Neuron (in vitro differentiated cells): ENCODE results near the gene SGK2.
"Not testable (repeated sequence)": the region's sequence is repeated elsewhere in the genome, so short reads cannot be mapped to it uniquely, and the experiment has no call there.

Experiments used
- H2AFZ ChIP-seq: one replicate; pipeline ENCODE4 v1.6.1; 2013; ENCODE audit warnings: low read depth, mild to moderate bottlenecking, inconsistent platforms, low read length, moderate library complexity
- H3K27me3 ChIP-seq: one replicate; pipeline ENCODE4 v1.6.1; 2013; ENCODE audit warnings: low read length; ENCODE audit not compliant: insufficient read depth
- H3K36me3 ChIP-seq: one replicate; pipeline ENCODE4 v1.6.1; 2013; ENCODE audit warnings: low read length; ENCODE audit not compliant: insufficient read depth
- H3K4me1 ChIP-seq: one replicate; pipeline ENCODE4 v1.6.1; 2013; ENCODE audit warnings: low read length; ENCODE audit not compliant: insufficient read depth
- H3K4me3 ChIP-seq: 2 replicates; pipeline ENCODE4 v1.5.1; 2013; ENCODE audit warnings: mild to moderate bottlenecking, low read length, moderate library complexity
- H3K9me3 ChIP-seq: one replicate; pipeline ENCODE4 v1.6.1; 2013; ENCODE audit warnings: low read length

The SGK2 gene

GRCh38 chr20:43605715-43606114, 46.9 kb downstream of the SGK2 start:
- no peak overlapping the region for H3K4me3 ChIP-seq
- peaks cover 27% of the 10 kb centered on the region for H3K36me3 ChIP-seq
- H3K4me1 ChIP-seq = no peaks in the 10 kb centered on the region
- no peaks in the 10 kb centered on the region for H3K27me3 ChIP-seq
- no peaks in the 10 kb centered on the region for H3K9me3 ChIP-seq
- no peak overlapping the region for H2AFZ ChIP-seq

GRCh38 chr20:43607278-43607677, 48.5 kb downstream of the SGK2 start:
- H2AFZ ChIP-seq, H3K4me3 ChIP-seq, H3K4me1 ChIP-seq, H3K9me3 ChIP-seq, H3K27me3 ChIP-seq: not testable (repeated sequence)
- H3K36me3 ChIP-seq = peaks cover 36% of the 10 kb centered on the region

GRCh38 chr20:43631598-43631997, 72.8 kb downstream of the SGK2 start:
- no peak overlapping the region for H2AFZ ChIP-seq
- no peak overlapping the region for H3K4me3 ChIP-seq
- H3K9me3 ChIP-seq = no peaks in the 10 kb centered on the region
- H3K36me3 ChIP-seq = peaks cover 39% of the 10 kb centered on the region
- no peaks in the 10 kb centered on the region for H3K27me3 ChIP-seq
- H3K4me1 ChIP-seq = no peaks in the 10 kb centered on the region
